Panc1 (cell line): ENCODE results near the gene PRTFDC1. TPM values are rescaled to one million over a fixed set of nuclear protein-coding genes. Genes with fewer than 3 reads are reported as not detected.

Experiments used
- ATAC-seq: fragments of 200-7000 bp; cut with Tn5 transposase; 2 replicates; pipeline ENCODE4 v1.9.1; 2020; ENCODE audit warnings: mild to moderate bottlenecking, moderate library complexity
- BruUV-seq: library from RNA; stranded (reverse); fragments of 400-500 nt; replicated peaks from 2 replicates; lab custom pipeline; 2021; lab: Mats Ljungman, UMichigan
- CTCF ChIA-PET: fragments of 300-600 bp; sonication (Branson Sonifier 250); formaldehyde crosslinking; loops from one replicate; lab custom pipeline; 2022; ENCODE audit warnings: antibody characterized with exemption; lab: Charles Lee
- POLR2A ChIA-PET: fragments of 300-600 bp; sonication (Branson Sonifier 250); formaldehyde crosslinking; loops from one replicate; lab custom pipeline; 2022; ENCODE audit warnings: antibody characterized with exemption; lab: Charles Lee
- DNase-seq: peaks from one replicate; pipeline ENCODE4 v3.0.0-alpha.2; 2010; ENCODE audit warnings: low read depth, low spot score
- H3K27ac ChIP-seq: 2 replicates; pipeline ENCODE4 v1.5.1; 2011; ENCODE audit warnings: mild to moderate bottlenecking, low read length, inconsistent platforms
- H3K27me3 ChIP-seq: fragments of 200-500 bp; sonication (Bioruptor generic); 2 replicates; pipeline ENCODE4 v1.6.0; 2014; ENCODE audit warnings: low read length, inconsistent platforms; ENCODE audit not compliant: control insufficient read depth, insufficient read depth
- H3K36me3 ChIP-seq: fragments of 200-500 bp; sonication (Bioruptor generic); 2 replicates; pipeline ENCODE4 v1.5.1; 2014; ENCODE audit warnings: inconsistent platforms, mild to moderate bottlenecking, low read length, moderate library complexity; ENCODE audit not compliant: control insufficient read depth, insufficient read depth
- H3K4me1 ChIP-seq: 2 replicates; pipeline ENCODE4 v1.5.1; 2011; ENCODE audit warnings: inconsistent platforms, mild to moderate bottlenecking, low read length, moderate library complexity; ENCODE audit not compliant: control insufficient read depth, insufficient read depth
- H3K4me3 ChIP-seq, 2 experiments: 2 replicates each; pipeline ENCODE4 v1.5.1; 2011 to 2012; ENCODE audit warnings: low read depth in 2 of 2, low read length in 2 of 2, mild to moderate bottlenecking in 2 of 2, inconsistent platforms in 1 of 2, moderate library complexity in 1 of 2
- H3K9me3 ChIP-seq: fragments of 200-500 bp; sonication (Bioruptor generic); 2 replicates; pipeline ENCODE4 v1.5.1; 2014; ENCODE audit warnings: low read depth, mild to moderate bottlenecking, inconsistent platforms, low read length, moderate library complexity; ENCODE audit not compliant: control insufficient read depth, insufficient read depth
- CTCF ChIP-seq: fragments of 450-650 bp; IDR thresholded peaks from 2 replicates; pipeline ENCODE4 v1.5.1; 2017; ENCODE audit warnings: mild to moderate bottlenecking
- POLR2AphosphoS5 ChIP-seq: IDR thresholded peaks from 2 replicates; pipeline ENCODE4 v1.6.1; 2012; ENCODE audit warnings: mild to moderate bottlenecking, low read depth, low read length, moderate library complexity
- REST ChIP-seq, 2 experiments: IDR thresholded peaks; 2 replicates each; pipeline ENCODE4 v1.6.1; 2011 to 2012; ENCODE audit warnings: low read depth in 2 of 2, control low read depth in 1 of 2, low read length in 1 of 2, mild to moderate bottlenecking in 1 of 2, moderate library complexity in 1 of 2; ENCODE audit not compliant: insufficient read depth in 1 of 2
- SIN3A ChIP-seq: IDR thresholded peaks from 2 replicates; pipeline ENCODE4 v1.6.1; 2012; ENCODE audit warnings: low read depth, mild to moderate bottlenecking, low read length, moderate library complexity, borderline replicate concordance; ENCODE audit not compliant: insufficient read depth
- TCF7L2 ChIP-seq: IDR thresholded peaks from 2 replicates; pipeline ENCODE4 v1.6.1; 2011; ENCODE audit warnings: mild to moderate bottlenecking, low read depth, low read length, inconsistent platforms
- in situ Hi-C: cut with HindIII; loops from 2 replicates; pipeline ENCODE4 v1.10.0; 2016; ENCODE audit warnings: low sequenced_read_pairs, low pct_unique_long_range_greater_than_20kb
- intact Hi-C: fragments of 100-400 bp; cut with micrococcal nuclease; formaldehyde crosslinking; loops from one replicate; pipeline ENCODE4 v1.10.0; 2022; ENCODE audit not compliant: unreplicated experiment
- total RNA-seq: library from RNA; stranded (reverse); gene quantifications from one replicate; pipeline ENCODE4 v1.2.1, GENCODE V29; 2021; ENCODE audit not compliant: unreplicated experiment

The PRTFDC1 gene
- total RNA-seq, 1 experiment from 2014 or later = 3.0 TPM

DNA sequence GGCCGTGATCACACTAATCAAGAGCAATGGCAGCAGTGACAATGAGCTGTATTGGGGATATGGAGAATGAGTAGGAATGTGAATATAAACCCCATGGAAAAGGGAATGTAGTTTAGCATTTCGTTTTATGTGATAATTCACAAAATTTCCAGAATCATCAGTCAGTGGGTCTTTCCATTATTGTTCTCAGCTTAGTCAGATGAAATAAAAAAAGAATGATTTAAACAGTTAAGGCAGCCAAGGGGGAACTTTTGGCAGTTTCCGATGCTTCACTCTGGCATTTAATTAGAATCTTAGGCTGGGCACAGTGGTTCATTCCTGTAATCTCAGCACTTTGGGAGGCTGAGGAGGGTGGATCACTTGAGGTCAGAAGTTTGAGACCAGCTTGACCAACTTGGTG lies 86.6 kb downstream of the PRTFDC1 start:
- no peaks in the 10 kb centered on the region for H3K4me1 ChIP-seq
- no peaks in the 10 kb centered on the region for H3K36me3 ChIP-seq
- ChIA-PET CTCF (no interaction called here), POLR2A (no interaction called here)
- BruUV-seq = no TSS peak
- H3K9me3 ChIP-seq = no peaks in the 10 kb centered on the region
- H3K27ac ChIP-seq = no peak overlapping the region
- in situ Hi-C loops = no loop called here
- H3K27me3 ChIP-seq = no peaks in the 10 kb centered on the region
- intact Hi-C loops = no loop called here
- H3K4me3 ChIP-seq = no peak overlapping the region
- ATAC-seq (no peak), DNase-seq (no peak)
- no peak for TF ChIP-seq POLR2AphosphoS5
- TF ChIP-seq CTCF = no peak
- TF ChIP-seq REST (IDR thresholded peaks at IDR 0.05; ENCODE audit: insufficient read depth in 1 of 2, low read depth in 2 of 2, low read length in 1 of 2) = no peak
- TF ChIP-seq TCF7L2 = no peak
- TF ChIP-seq SIN3A = no peak

GRCh38 chr10:24862589-24862988 lies 89.8 kb downstream of the PRTFDC1 start:
- ChIA-PET CTCF (no interaction called here), POLR2A (no interaction called here)
- H3K4me3 ChIP-seq = no peak overlapping the region
- intact Hi-C loops = no loop called here
- no peak overlapping the region for H3K27ac ChIP-seq
- TF ChIP-seq TCF7L2 = no peak
- no peak for TF ChIP-seq CTCF
- no peak for TF ChIP-seq SIN3A
- no peak for DNase-seq
- no peaks in the 10 kb centered on the region for H3K9me3 ChIP-seq
- no peak for ATAC-seq
- BruUV-seq = no TSS peak
- no peaks in the 10 kb centered on the region for H3K4me1 ChIP-seq
- no peaks in the 10 kb centered on the region for H3K36me3 ChIP-seq
- H3K27me3 ChIP-seq = no peaks in the 10 kb centered on the region
- in situ Hi-C loops = no loop called here
